Activated CD4-positive, alpha-beta T cell treated with anti-CD3 and anti-CD28 coated beads, Interleukin-2, amount 50 U/mL, for 4 hours (primary cell): ENCODE measurements around the gene DYNLT5.
"Not testable (repeated sequence)": the region's sequence is repeated elsewhere in the genome, so short reads cannot be mapped to it uniquely, and the experiment has no call there.

Experiments
- DNase-seq, 2 experiments: peaks; one replicate each; pipeline ENCODE4 v3.0.0-alpha.2; 2020

Gene DYNLT5

DNA sequence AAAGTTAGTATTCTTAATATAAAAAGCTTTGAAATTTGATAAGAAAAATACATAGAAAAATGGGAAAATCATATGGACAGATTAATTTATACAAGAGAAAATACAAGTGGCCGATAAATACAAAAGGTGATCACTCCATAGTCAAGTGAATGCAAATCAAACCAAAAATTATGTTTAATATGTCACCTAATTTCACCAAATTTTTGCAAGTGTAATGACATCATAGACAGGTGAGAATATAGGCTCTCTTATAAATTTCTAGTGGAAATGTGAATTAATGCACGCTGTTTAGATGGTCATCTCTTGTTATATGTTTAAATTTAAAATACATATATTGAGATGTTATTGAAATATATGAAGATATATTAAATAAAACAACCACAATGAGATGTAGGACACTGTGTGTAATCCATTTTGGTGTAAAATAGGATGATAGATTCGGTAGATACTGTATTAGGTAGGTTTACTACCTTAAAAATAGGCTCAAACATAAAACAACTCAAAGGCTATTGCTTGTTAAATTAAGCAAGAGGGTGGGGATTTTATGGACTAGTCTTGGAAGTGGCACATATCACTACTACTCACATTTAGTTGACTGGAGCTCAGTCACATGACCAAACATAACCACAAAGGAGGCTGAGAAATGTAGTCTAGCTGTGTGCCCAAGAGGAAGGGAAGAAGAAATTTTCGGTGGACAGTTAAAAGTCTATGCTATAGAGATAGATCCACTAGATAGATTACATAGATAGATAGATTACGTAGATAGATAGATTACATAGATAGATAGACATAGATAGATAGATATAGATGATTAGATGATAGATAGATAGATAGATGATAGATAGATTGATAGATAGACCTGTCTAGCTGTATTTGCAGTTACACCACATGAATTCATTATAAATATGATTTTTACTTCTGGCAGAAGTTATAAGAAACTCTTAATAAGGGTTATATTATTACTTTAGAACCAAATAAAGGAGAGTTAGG, 39.7 kb downstream of the DYNLT5 start:
- no peak for DNase-seq

- DNase-seq = not testable (repeated sequence)
These were observed 43.6 kb downstream of the DYNLT5 start for GRCh38 chr1:66795839-66796238.

DNA sequence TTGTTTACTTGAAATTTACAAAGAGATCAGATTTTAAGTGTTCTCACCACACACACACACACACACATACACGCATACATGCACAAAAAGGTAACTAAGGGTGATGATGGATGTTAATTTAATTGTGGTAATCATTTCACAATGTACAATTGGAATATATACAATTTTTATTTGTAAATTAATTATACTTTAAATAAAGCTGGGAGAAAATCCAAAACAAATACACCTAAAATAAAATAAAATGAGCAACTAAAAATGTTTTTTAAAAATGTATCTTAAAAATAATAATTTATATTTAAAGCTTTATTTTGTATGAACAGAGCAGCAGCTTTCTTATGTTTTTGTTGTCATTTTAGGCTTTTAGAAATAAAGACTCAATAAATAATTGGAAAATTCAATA, 57.0 kb downstream of the DYNLT5 start:
- DNase-seq = no peak

- DNase-seq = no peak
These were observed 57.6 kb downstream of the DYNLT5 start for GRCh38 chr1:66809736-66810326.

DNA sequence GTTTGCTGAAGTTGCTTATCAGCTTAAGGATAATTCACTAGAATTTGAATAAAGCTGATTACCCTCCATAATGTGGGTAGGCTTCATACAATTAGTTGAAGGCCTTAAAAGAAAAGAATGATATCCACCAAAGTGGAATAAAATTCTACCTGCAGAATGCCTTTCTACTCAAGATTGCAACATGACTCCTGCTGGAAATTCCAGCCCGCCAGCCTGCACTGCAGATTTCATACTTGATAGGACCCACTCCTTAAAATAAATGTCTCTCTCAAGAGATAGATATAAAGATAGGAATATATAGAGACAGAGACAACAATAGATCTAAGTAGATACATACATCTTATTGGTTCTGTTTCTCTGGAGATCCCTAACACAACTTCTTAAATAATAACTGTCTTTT, 72.5 kb downstream of the DYNLT5 start:
- no peak for DNase-seq
